PC-9 (cell line): Measurements from ENCODE around the gene APCDD1. TPM values are rescaled to one million over a fixed set of nuclear protein-coding genes. Genes with fewer than 3 reads are reported as not detected.

Experiments
- BruUV-seq: library from RNA; stranded (reverse); fragments of 400-500 nt; replicated peaks from 2 replicates; lab custom pipeline; 2021; lab: Mats Ljungman, UMichigan
- CTCF ChIA-PET: fragments of 300-600 bp; sonication (Branson Sonifier 250); formaldehyde crosslinking; loops from one replicate; lab custom pipeline; 2022; ENCODE audit warnings: antibody characterized with exemption; lab: Charles Lee
- POLR2A ChIA-PET: fragments of 300-600 bp; sonication (Branson Sonifier 250); formaldehyde crosslinking; loops from one replicate; lab custom pipeline; 2022; ENCODE audit warnings: antibody characterized with exemption; ENCODE audit not compliant: unreplicated experiment; lab: Charles Lee
- DNase-seq, 2 experiments: peaks; one replicate each; pipeline versions ENCODE4 v3.0.0 to v3.0.0-alpha.2; 2015 to 2022; ENCODE audit warnings: mixed read lengths in 1 of 2
- H2AFZ ChIP-seq: fragments of 200-600 bp; sonication (generic); 2 replicates; pipeline ENCODE4 v1.8.1; 2017; ENCODE audit warnings: antibody characterized with exemption
- H3F3A ChIP-seq: fragments of 200-600 bp; sonication (generic); 2 replicates; pipeline ENCODE4 v1.8.1; 2017; ENCODE audit warnings: antibody characterized with exemption, mild to moderate bottlenecking, low read depth; ENCODE audit not compliant: insufficient read depth
- H3K27ac ChIP-seq: fragments of 200-600 bp; sonication (generic); 2 replicates; pipeline ENCODE4 v1.6.1; 2016; ENCODE audit warnings: mixed run types
- H3K27me3 ChIP-seq: fragments of 200-600 bp; sonication (generic); 2 replicates; pipeline ENCODE4 v1.6.1; 2016; ENCODE audit warnings: low read depth, mixed run types; ENCODE audit not compliant: insufficient read depth
- H3K36me3 ChIP-seq: fragments of 200-600 bp; sonication (generic); 2 replicates; pipeline ENCODE4 v1.6.1; 2016; ENCODE audit warnings: low read depth, mixed run types
- H3K4me1 ChIP-seq: fragments of 200-600 bp; sonication (generic); replicated peaks from 2 replicates; pipeline ENCODE4 v1.6.1; 2016; ENCODE audit warnings: mixed run types; ENCODE audit not compliant: insufficient read depth
- H3K4me2 ChIP-seq: fragments of 200-600 bp; sonication (generic); 2 replicates; pipeline ENCODE4 v1.6.1; 2017; ENCODE audit warnings: mixed run types
- H3K4me3 ChIP-seq: fragments of 200-600 bp; sonication (generic); 2 replicates; pipeline ENCODE4 v1.6.1; 2016; ENCODE audit warnings: mixed run types
- H3K79me2 ChIP-seq: fragments of 200-600 bp; sonication (generic); 2 replicates; pipeline ENCODE4 v1.6.1; 2017; ENCODE audit warnings: low read depth, mixed run types
- H3K9me2 ChIP-seq: fragments of 200-600 bp; sonication (generic); 2 replicates; pipeline ENCODE4 v1.8.1; 2017; ENCODE audit warnings: mild to moderate bottlenecking; ENCODE audit not compliant: insufficient read depth
- H3K9me3 ChIP-seq: fragments of 200-600 bp; sonication (generic); 2 replicates; pipeline ENCODE4 v1.8.1; 2016; ENCODE audit warnings: low read depth; ENCODE audit not compliant: insufficient read depth
- H4K20me1 ChIP-seq: fragments of 200-600 bp; sonication (generic); 2 replicates; pipeline ENCODE4 v1.8.1; 2017; ENCODE audit not compliant: insufficient read depth
- CTCF ChIP-seq: fragments of 200-600 bp; sonication (generic); conservative IDR thresholded peaks from 2 replicates; pipeline ENCODE4 v1.6.1; 2017; ENCODE audit warnings: mixed run types, antibody characterized with exemption, mild to moderate bottlenecking, moderate library complexity
- EZH2 ChIP-seq: fragments of 200-600 bp; sonication (generic); IDR thresholded peaks from 2 replicates; pipeline ENCODE4 v1.8.0; 2017; ENCODE audit warnings: antibody characterized with exemption, low read depth
- intact Hi-C: fragments of 100-400 bp; cut with micrococcal nuclease; formaldehyde crosslinking; loops from one replicate; pipeline ENCODE4 v1.10.0; 2022; ENCODE audit not compliant: unreplicated experiment
- total RNA-seq: library from RNA; stranded (reverse); gene quantifications from 2 replicates; pipeline ENCODE4 v1.2.3, GENCODE V29; 2021

The APCDD1 gene
- total RNA-seq, 1 experiment from 2014 or later = not detected

- H3K27ac ChIP-seq = no peak overlapping the region
- no peak overlapping the region for H3K4me3 ChIP-seq
- no peak for TF ChIP-seq CTCF
- no peak for TF ChIP-seq EZH2
- H3K27me3 ChIP-seq = no peaks in the 10 kb centered on the region
- H3K4me1 ChIP-seq = no peaks in the 10 kb centered on the region
- CTCF ChIA-PET = no interaction called here
- BruUV-seq = no TSS peak
- intact Hi-C loops = no loop called here
- POLR2A ChIA-PET = no interaction called here
- H3K79me2 ChIP-seq = no peaks in the 10 kb centered on the region
- H4K20me1 ChIP-seq = no peaks in the 10 kb centered on the region
- H3K4me2 ChIP-seq = no peak overlapping the region
- no peak overlapping the region for H2AFZ ChIP-seq
- H3F3A ChIP-seq = no peaks in the 10 kb centered on the region
- no peaks in the 10 kb centered on the region for H3K9me2 ChIP-seq
- no peak for DNase-seq
- H3K9me3 ChIP-seq = no peaks in the 10 kb centered on the region
- H3K36me3 ChIP-seq = no peaks in the 10 kb centered on the region
These were observed 31.0 kb downstream of the APCDD1 start for GRCh38 chr18:10485475-10485874.

GRCh38 chr18:10486362-10486761 is 31.9 kb downstream of the APCDD1 start:
- Histone ChIP-seq H3K4me3 (no peak overlapping the region), H3K9me3 (no peaks in the 10 kb centered on the region), H3K79me2 (no peaks in the 10 kb centered on the region), H3K36me3 (no peaks in the 10 kb centered on the region), H4K20me1 (no peaks in the 10 kb centered on the region), H3F3A (no peaks in the 10 kb centered on the region), H3K4me2 (no peak overlapping the region), H3K4me1 (no peaks in the 10 kb centered on the region), H3K27ac (no peak overlapping the region), H3K9me2 (no peaks in the 10 kb centered on the region), H3K27me3 (no peaks in the 10 kb centered on the region), H2AFZ (no peak overlapping the region)
- no TSS peak for BruUV-seq
- POLR2A ChIA-PET = interaction anchor here (0.7 kb wide), 1 partner anchor 8 kb away, joined by 4 read pairs; no protein-coding TSS in a partner anchor
- intact Hi-C loops = no loop called here
- no peak for DNase-seq
- CTCF ChIA-PET = no interaction called here
- TF ChIP-seq CTCF = no peak
- no peak for TF ChIP-seq EZH2

- H3F3A ChIP-seq = no peaks in the 10 kb centered on the region
- no peaks in the 10 kb centered on the region for H3K4me1 ChIP-seq
- H3K27ac ChIP-seq = no peak overlapping the region
- H3K36me3 ChIP-seq = no peaks in the 10 kb centered on the region
- no peak for DNase-seq
- POLR2A ChIA-PET = no interaction called here
- no peak overlapping the region for H3K4me2 ChIP-seq
- H4K20me1 ChIP-seq = no peaks in the 10 kb centered on the region
- CTCF ChIA-PET = no interaction called here
- intact Hi-C loops = no loop called here
- no peak overlapping the region for H2AFZ ChIP-seq
- no peaks in the 10 kb centered on the region for H3K9me3 ChIP-seq
- H3K9me2 ChIP-seq = no peaks in the 10 kb centered on the region
- H3K27me3 ChIP-seq = no peaks in the 10 kb centered on the region
- TF ChIP-seq CTCF = no peak
- no TSS peak for BruUV-seq
- no peak overlapping the region for H3K4me3 ChIP-seq
- no peaks in the 10 kb centered on the region for H3K79me2 ChIP-seq
These were observed 32.7 kb downstream of the APCDD1 start for GRCh38 chr18:10487154-10487553.
